ENCODE measurements around the gene L1CAM.

L1CAM gene

GRCh38 chrX:153925387-153925738 is 39.4 kb upstream of the L1CAM start:
- peaks cover 14% of the 10 kb centered on the region for H3K4me1 ChIP-seq
- H3K4me3 ChIP-seq (ENCODE audit: low read depth, low read length) = no peak overlapping the region
- H3K9me3 ChIP-seq (ENCODE audit: control insufficient read depth, low read length) = no peaks in the 10 kb centered on the region
- H3K79me2 ChIP-seq = no peaks in the 10 kb centered on the region
- H2AFZ ChIP-seq = no peak overlapping the region
- H3K27me3 ChIP-seq (ENCODE audit: control insufficient read depth, insufficient read depth, low read length) = no peaks in the 10 kb centered on the region
- H3K27ac ChIP-seq = no peak overlapping the region
- H3K36me3 ChIP-seq (ENCODE audit: control insufficient read depth, insufficient read depth, low read length) = no peaks in the 10 kb centered on the region
- no peak for TF ChIP-seq CTCF (IDR thresholded peaks at IDR 0.05)
- no peak overlapping the region for H3K9ac ChIP-seq
- no peak overlapping the region for H3K4me2 ChIP-seq (ENCODE audit: low read length)

DNA sequence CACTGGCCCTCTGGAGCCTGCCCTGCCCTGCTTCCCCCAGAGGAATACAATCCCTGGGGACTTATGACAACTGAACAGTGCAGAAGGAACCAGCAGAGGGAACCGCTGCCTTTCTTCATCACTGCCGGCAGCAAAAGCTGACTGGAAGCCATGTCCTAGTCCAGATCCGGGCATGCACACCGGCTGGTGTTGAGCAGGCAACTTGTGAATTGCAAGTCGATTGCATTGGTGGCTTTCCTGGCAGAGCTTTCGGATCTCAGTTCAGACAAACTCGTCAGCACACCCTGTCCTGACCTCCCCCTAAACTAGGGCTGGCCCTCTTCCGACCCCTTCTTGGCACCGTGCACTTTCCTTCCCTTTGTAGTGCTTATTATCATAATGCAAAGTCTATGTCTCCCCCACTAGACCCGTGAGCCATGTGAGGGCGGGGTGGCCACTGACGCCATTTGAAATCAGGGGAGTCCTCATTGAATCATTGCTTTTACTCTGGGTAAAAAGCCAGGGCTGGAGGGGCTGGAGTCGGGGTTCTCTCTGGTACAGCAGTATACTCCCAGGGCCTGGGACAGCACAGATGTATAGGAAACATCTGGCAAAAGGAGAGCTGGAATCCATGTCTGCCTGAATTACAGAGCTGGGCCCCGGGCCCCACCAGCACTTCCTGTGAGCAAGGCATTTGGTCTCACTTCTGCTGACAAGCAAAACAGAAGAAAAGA is 38.3 kb upstream of the L1CAM start:
- H3K27me3 ChIP-seq (ENCODE audit: control insufficient read depth, insufficient read depth, low read length) = no peaks in the 10 kb centered on the region
- no peak overlapping the region for H3K9ac ChIP-seq
- no peaks in the 10 kb centered on the region for H3K36me3 ChIP-seq (ENCODE audit: control insufficient read depth, insufficient read depth, low read length)
- peak overlapping the region; percentile 38 for H2AFZ ChIP-seq
- TF ChIP-seq CTCF (IDR thresholded peaks at IDR 0.05) = peak; percentile 33
- H3K79me2 ChIP-seq = no peaks in the 10 kb centered on the region
- H3K4me3 ChIP-seq (ENCODE audit: low read depth, low read length) = no peak overlapping the region
- H3K4me2 ChIP-seq (ENCODE audit: low read length) = no peak overlapping the region
- no peaks in the 10 kb centered on the region for H3K9me3 ChIP-seq (ENCODE audit: control insufficient read depth, low read length)
- peak overlapping the region; percentile 36 for H3K27ac ChIP-seq
- peaks cover 14% of the 10 kb centered on the region for H3K4me1 ChIP-seq

- Histone ChIP-seq H3K9ac (no peak overlapping the region), H3K4me3 (ENCODE audit: low read depth, low read length) (no peak overlapping the region), H3K27me3 (ENCODE audit: control insufficient read depth, insufficient read depth, low read length) (no peaks in the 10 kb centered on the region), H3K4me1 (peaks cover 14% of the 10 kb centered on the region), H3K27ac (no peak overlapping the region), H3K9me3 (ENCODE audit: control insufficient read depth, low read length) (no peaks in the 10 kb centered on the region), H3K4me2 (ENCODE audit: low read length) (no peak overlapping the region), H3K79me2 (no peaks in the 10 kb centered on the region), H2AFZ (no peak overlapping the region), H3K36me3 (ENCODE audit: control insufficient read depth, insufficient read depth, low read length) (no peaks in the 10 kb centered on the region)
- TF ChIP-seq CTCF (IDR thresholded peaks at IDR 0.05) = peak; percentile 51
Observed at GRCh38 chrX:153922932-153923857, 37.2 kb upstream of the L1CAM start.

GRCh38 chrX:153921511-153922446 is 35.8 kb upstream of the L1CAM start:
- no peak overlapping the region for H2AFZ ChIP-seq
- H3K79me2 ChIP-seq = no peaks in the 10 kb centered on the region
- H3K27me3 ChIP-seq (ENCODE audit: control insufficient read depth, insufficient read depth, low read length) = no peaks in the 10 kb centered on the region
- TF ChIP-seq CTCF (IDR thresholded peaks at IDR 0.05) = no peak
- H3K9ac ChIP-seq = no peak overlapping the region
- no peaks in the 10 kb centered on the region for H3K36me3 ChIP-seq (ENCODE audit: control insufficient read depth, insufficient read depth, low read length)
- peaks cover 7% of the 10 kb centered on the region for H3K4me1 ChIP-seq
- no peaks in the 10 kb centered on the region for H3K9me3 ChIP-seq (ENCODE audit: control insufficient read depth, low read length)
- no peak overlapping the region for H3K4me3 ChIP-seq (ENCODE audit: low read depth, low read length)
- H3K27ac ChIP-seq = no peak overlapping the region
- H3K4me2 ChIP-seq (ENCODE audit: low read length) = no peak overlapping the region

Measured in parathyroid adenoma (tissue), 2 donors.